HG03575 (cell line): ENCODE measurements around the gene EVI5.
"Not testable (repeated sequence)": the region's sequence is repeated elsewhere in the genome, so short reads cannot be mapped to it uniquely, and the experiment has no call there.

Source experiments
- ATAC-seq: cut with Tn5 transposase; IDR thresholded peaks from one replicate; pipeline ENCODE4 v1.9.1; 2021; ENCODE audit not compliant: unreplicated experiment, insufficient number of reproducible peaks, low FRiP score; ENCODE audit errors: extremely low read depth

The EVI5 gene

DNA sequence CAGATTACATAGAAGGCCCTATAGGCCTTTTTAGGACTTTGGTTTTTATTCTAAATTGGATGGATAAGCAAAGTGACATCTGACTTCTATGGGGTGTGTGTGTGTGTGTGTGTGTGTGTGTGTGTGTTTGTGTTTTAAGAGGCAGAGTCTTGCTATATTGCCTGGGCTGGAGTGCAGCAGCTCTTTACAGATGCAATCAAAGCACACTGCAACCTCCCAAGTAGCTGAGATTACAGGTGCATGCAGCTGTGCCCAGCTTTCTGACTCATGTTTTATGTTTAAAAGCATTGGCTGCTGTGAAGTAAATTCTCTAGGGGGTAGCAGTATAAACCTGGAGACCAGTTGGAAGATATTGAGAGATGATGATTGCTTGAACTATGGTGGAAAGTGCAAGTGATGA is 12.4 kb upstream of the EVI5 start:
- no peak for ATAC-seq

DNA sequence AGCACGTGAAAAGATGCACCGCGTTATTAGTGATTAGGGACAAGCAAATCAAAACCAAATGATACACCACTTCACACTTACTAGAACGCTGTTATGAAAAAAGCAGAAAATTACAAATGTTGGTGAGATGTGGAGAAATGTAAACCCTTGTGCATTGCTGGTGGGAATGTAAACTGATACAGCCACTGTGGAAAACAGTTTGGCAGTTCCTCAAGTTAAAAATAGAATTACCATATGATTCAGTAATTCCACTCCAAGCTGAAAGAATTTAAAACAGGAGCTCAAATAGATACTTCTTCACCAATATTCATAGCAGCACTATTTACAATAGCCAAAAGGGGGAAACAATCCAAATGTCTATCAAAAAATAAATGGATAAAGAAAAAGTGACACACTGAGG is 10.3 kb upstream of the EVI5 start:
- no peak for ATAC-seq

DNA sequence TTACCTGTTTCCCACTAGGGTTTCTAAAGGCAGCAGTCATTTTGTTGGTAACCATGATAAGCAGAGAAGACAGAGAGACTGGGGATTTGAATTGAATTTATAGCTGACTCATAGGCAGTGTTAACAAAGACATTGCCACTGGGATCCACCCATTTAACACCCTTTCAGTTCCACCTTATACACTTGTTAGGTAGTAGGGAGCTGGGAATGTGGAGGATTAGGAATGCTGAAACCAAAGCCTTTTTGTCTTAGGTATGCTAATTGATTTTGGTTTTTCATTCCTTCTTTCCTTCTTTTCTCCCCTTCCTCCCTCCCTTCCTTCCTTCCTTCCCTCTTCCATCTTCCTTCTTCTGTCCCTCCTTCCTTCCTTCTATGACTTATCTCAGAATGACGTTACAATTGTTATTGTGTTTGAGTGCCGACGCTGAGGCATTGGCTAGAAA is 7.5 kb upstream of the EVI5 start:
- ATAC-seq: no peak

DNA sequence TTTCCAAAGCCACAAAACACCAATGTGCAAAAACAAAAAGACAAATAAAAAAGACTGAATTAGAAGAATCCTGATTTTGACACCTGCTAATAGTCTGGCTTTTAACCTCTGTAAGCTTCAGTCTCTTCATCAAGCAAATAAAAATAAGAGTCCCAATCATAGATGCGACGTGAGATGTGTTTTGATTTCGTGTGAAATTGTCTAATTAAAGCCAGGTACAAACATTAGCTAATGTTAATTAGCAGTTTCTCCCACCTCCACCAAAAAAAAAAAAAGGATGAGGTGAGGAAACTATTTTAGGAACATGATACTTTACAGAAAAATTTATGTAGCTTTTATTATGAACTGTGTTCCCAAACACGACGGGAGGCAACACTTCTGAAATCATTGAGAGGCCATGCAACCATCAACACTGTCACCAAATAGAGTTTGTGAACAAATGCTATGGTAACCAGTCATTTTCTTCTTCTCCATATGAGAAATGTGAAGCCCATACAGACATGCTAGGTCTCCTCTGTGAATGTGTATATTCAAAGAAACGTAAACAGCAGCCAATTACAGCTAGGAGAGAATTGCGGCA is 6.7 kb upstream of the EVI5 start:
- no peak for ATAC-seq

DNA sequence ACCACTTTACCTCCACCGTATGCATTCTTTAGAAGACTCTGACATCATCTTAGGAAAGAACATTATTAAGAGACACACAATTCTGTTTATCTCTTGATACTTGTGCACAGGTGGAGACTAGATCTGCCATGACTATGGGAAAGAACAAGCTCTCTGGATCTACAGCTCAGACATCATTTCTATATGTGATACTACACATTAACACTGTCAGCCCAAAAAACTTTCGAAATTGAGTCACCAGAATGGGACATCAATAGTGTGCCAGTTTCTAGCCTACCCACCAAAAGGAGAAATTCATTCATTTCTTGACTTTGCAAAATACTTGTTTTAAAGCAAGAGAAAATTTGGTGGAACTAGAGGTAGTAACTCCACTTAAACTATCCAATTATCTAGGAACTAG is 6.0 kb upstream of the EVI5 start:
- ATAC-seq: no peak

DNA sequence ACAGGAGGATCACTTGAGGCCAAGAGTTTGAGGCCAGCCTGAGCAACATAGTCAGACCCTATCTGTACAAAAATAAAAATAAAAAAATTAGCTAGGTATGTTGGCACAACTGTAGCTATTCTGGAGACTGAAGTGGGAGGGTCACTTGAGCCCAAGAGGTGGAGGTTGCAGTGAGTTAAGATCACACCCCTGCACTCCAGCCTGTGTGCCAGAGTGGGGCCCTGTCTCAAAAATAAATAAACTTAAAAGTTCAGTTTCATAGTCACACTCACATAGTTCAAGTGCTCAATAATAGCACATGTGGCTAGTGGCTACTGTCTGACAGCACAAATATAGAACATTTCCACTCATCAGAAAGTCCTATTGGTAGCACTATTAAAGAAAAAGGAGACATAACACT is 5.2 kb upstream of the EVI5 start:
- no peak for ATAC-seq

DNA sequence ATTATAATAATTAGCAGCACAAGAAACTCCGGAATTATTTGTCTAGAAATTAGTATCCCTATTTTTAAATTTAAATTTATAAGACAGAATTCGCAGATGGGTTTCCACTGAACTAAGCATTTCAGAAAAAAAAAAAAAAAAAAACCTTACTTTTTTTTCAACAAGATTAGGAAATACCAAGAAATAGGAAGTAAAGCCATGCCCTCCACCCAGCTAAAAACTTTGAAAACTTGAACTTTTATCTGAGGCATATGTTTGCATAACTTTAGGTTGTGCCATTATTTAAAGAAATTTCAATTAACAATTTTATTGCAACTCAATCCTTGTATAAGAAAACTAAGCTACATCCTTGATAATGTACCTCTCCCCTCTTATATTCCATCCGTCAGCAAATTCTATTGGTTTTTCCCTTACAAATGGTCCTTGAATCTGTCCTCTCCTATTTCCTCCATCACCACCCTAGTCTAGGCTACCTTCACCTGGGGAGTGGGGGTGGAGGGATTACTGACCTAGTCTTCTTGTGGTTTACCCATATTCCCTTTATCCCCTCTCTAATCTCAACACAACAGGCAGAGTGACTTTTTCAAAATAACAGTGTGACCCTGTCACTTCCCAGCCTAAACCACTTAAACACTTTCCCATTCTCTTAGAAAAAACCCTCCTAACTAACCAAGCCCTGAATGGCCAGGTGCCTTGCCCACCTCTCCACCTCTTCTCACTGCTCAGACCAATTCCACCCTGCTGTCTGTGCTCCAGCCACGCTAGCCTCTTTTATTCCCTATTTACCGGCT is 1.4 kb upstream of the EVI5 start:
- no peak for ATAC-seq

DNA sequence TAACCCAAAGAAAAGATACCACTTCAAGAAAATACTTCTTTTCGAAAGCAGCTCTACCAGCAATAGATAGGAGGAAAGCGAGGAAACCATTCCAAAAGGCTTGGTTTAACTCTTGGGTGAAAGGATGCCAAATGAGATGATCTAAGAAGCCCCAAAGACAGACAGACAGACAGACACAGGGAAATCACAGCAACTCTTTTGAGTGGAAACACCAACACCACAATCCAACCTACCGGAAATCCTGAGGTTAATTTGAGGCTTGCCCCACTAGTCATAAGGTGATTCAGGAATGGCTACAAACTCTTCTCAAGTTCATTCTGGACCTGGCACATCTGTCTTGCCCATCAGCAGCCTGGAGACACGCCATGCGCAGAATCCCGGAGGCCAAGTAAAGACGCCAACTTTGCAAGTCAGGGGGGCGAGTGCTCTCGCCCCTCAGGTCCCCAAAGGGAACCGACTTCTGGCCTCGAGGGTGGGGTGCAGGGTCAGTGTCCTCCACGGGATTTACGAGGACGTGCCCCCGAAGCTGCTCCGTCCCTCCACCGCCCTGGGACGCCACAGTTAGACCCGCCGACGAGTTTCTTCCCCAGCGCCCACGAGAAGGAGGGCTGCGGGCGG is 778 bp downstream of the EVI5 start:
- no peak for ATAC-seq

DNA sequence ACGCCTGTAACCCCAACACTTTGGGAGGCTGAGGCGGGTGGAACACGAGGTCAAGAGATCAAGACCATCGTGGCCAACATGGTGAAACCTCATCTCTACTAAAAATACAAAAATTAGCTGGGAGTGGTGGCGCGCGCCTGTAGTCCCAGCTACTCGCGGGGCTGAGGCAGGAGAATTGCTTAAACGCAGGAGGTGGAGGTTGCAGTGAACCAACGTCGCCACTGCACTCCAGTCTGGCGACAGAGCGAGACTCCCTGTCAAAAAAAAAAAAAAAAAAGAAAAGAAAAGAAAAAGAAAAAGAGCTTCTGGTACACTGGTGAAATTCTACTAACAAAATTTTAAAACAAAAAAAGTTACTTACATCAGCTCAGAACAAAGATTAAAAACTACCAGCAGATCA is 1.4 kb downstream of the EVI5 start:
- ATAC-seq: not testable (repeated sequence)

DNA sequence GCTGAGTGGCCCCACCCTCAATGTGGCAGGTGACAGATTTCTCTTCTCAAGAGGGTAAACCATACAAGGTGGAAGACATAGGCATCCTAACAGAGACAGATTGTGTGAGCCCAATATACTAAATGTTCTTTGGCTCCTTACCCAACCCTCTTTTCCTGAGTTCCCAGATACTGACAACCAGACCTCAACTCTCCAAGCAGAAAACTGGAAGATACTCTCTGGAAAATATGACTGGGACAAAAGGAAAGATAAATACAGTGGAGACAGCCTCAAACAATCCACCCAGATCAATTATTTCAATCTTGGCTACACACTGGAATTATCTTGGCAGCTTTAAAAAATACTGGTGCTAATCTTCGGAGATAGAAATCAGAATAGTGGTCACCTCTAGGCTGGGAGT is 6.5 kb downstream of the EVI5 start:
- ATAC-seq: no peak

DNA sequence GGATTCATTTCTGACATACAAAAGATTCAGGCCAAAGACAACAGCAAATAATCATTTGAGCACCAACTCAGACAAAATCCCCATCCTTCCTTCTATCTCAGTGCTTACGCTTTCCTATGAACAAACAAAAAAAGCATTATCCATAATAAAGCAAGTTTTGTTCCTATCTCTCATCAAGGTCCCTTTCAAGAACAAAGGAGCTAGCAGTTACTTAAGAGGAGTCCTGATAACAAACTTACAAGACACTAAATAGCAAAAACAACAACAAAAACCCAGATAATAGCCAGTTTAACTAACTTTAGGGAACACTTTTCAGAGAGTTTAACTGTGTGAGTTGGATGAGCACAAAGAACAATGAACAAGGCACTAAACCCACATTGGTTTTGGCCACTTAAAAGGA is 10.5 kb downstream of the EVI5 start:
- no peak for ATAC-seq

DNA sequence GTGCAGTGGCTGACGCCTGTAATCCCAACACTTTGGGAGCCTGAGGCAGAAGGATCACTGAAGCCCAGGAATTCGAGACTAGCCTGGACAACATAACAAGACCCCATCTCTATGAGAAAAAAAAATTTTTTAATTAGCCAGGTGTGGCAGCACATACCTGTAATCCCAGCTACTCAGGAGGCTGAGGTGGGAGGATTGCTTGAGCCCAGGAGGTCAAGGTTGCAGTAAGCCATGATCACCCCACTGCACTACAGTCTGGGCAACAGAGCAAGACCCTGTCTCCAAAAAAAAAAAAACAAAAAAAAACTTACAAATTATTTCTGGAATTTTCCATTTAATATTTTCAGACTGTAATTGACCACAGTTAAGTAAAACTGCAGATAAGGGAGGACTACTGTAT is 11.2 kb downstream of the EVI5 start:
- ATAC-seq: not testable (repeated sequence)

DNA sequence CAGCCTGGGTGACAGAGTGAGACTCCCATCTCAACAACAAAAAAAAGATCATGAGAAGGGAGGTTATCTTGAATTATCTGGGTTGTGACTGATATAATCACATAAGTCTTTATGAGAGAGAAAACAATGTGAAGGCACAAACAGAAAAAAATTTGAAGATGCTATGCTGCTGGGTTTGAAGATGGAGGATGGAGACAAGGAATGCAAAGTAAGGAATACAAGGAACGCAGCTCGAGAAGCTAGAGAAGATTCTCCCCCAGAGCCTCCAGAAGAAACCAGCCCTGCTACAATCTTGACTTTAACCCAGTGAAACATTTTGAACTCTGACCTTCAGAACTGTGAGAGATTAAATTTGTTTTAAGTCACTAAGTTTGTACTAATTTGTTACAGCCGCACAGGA is 15.1 kb downstream of the EVI5 start:
- ATAC-seq: no peak

DNA sequence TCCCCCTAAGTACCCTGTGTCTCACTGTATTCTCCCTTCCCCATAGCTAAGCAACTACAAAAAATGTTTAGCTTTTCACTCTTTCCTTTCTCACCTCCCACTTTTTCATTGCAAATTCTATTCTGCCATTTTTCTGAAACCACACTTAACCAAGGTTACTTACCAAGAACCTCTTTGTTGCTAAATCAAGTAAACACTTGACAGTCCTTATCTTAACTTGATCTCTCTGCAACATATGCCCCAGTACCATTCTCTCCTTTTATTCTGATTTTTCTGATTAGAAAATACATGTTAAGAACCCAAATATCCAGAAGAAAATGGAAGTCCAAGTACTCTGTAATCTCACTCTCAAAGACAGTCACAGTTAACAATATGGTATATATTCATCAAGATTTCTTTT is 16.0 kb downstream of the EVI5 start:
- ATAC-seq: no peak

DNA sequence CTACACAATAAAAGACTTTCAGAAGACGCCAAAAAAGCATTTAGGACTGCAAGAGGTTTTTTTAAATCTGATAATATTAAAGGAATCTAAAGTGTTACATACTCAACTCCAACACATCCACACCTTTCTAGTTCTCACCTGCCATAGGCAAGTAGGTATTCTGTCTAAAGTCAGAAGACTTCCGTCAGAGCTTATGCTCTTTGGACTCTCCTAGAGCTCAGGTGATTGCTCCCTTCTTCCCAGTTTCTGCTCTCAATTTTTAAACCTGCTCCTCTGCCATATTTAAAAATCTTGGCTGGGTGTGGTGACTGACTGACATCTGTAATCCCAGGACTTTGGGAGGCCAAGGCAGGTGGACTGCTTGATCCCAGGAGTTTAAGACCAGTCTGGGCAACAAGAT is 16.6 kb downstream of the EVI5 start:
- ATAC-seq: no peak

DNA sequence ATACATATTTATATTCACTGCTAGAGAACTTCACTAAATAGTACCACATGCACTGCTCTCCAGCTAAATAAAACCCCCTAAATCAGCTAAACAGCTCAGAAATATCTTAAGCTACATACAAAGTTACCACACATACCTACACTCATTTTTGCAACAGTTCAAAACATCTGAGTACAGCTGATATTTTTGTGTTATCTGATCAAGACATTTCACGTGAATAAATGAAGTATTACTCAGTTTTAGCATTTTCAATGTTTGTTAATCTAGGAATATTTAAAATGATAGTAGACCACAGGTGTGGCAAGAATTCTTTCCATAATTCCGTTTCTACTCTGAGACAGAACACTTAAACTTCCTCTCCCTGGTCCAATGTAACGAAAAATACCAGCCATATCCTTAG is 20.8 kb downstream of the EVI5 start:
- ATAC-seq: no peak

DNA sequence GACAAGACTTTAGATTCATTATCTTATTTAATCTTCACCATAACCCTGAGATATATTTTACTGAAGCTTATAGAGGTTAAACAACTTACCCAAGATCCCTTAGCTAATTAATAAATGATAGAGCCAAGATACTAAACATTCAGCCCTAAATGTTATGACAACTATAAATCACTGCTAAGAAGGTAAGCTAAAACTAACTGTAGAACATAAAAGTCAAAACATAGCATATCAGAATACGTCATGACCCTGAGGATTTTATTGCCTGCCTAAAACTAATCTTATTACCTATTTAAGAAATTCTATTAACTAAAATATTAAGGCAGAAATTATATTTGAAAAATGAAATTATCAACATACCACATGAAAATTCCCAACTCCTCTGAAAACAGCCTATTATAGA is 22.6 kb downstream of the EVI5 start:
- ATAC-seq: no peak

DNA sequence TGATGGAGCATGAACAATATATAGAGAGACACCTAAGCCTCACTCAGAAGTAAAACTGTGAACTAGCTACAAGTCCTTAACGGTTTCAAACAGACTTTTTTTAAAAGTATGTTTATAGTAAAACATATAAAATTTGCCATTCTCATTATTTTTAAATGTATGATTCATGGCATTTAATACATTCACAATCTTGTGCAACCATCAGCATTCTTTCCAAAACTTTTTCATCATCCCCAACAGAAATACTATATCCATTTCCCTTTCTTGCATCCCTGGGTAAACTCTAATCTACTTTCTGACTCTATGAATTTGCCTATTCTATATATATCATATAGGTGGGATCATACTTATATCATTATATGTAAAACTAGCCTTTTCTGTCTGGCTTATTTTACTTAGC is 25.5 kb downstream of the EVI5 start:
- ATAC-seq: no peak

DNA sequence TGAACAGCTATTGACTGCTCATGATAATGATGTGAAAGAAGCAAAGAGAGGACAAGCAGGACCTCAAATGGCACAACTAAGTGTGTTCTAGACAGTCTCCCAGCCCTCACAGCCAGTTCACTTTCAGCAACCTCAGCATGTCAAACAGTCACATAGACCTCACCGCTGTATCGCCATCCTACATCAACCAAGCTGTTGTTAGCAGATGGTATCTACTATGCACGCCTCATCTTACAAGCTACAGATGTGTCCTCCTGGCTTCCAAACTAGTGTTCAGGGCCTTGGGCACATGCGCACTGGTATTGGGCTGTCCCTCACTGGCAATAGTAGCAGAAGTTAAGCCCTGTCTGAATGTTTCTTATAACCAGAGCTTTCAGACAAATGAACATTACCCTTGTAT is 28.4 kb downstream of the EVI5 start:
- no peak for ATAC-seq
